Measurements from ENCODE around the gene CERKL.
A peak's percentile ranks its signal among the peaks of the same experiment; 100 is the strongest.
"Not testable (repeated sequence)": the region's sequence is repeated elsewhere in the genome, so short reads cannot be mapped to it uniquely, and the experiment has no call there.

CERKL gene

GRCh38 chr2:181656450-181657291 is at the start of gene CERKL:
TSS of gene CERKL (minus strand) at chr2:181657105. CDS start at chr2:181657006, 99 bp downstream.
- no peak for DNase-seq

- DNase-seq, result not testable (repeated sequence)
Observed at GRCh38 chr2:181702519-181702918, 45.6 kb upstream of the CERKL start.

- DNase-seq, result no peak
Observed at GRCh38 chr2:181698223-181698622, 41.3 kb upstream of the CERKL start.

- DNase-seq, result no peak
Observed at GRCh38 chr2:181697571-181697970, 40.7 kb upstream of the CERKL start.

GRCh38 chr2:181697126-181697525 is 40.2 kb upstream of the CERKL start:
- no peak for DNase-seq

- DNase-seq, result no peak
Observed at GRCh38 chr2:181694271-181694670, 37.4 kb upstream of the CERKL start.

- no peak for DNase-seq
Observed at GRCh38 chr2:181690860-181691259, 34.0 kb upstream of the CERKL start.

- no peak for DNase-seq
Observed at GRCh38 chr2:181686576-181687185, 29.8 kb upstream of the CERKL start.

GRCh38 chr2:181685150-181685688 is 28.3 kb upstream of the CERKL start:
- DNase-seq, result no peak

- no peak for DNase-seq
Observed at GRCh38 chr2:181684454-181685149, 27.7 kb upstream of the CERKL start.

GRCh38 chr2:181683518-181684453 is 26.9 kb upstream of the CERKL start:
- DNase-seq, result no peak

GRCh38 chr2:181682795-181683517 is 26.1 kb upstream of the CERKL start:
- no peak for DNase-seq

- DNase-seq, result no peak
Observed at GRCh38 chr2:181682026-181682789, 25.3 kb upstream of the CERKL start.

GRCh38 chr2:181680937-181681811 is 24.3 kb upstream of the CERKL start:
- DNase-seq, result no peak

- peak; percentile 74 for DNase-seq
Observed at GRCh38 chr2:181680055-181680936, 23.4 kb upstream of the CERKL start, which contains the start of gene NEUROD1. TSS of gene NEUROD1 (minus strand) at chr2:181680517. CDS start at chr2:181678860, 1,657 bp downstream.

GRCh38 chr2:181679544-181679979 is 22.7 kb upstream of the CERKL start:
- DNase-seq, result no peak

- no peak for DNase-seq
Observed at GRCh38 chr2:181678861-181679543, 22.1 kb upstream of the CERKL start.

All from NCI-H1092 (cell line).